ENCODE measurements around the gene KCNB1. TPM values are rescaled to one million over a fixed set of nuclear protein-coding genes. Genes with fewer than 3 reads are reported as not detected.

KCNB1 gene
- polyA plus RNA-seq, 1 experiment = 0.06 TPM

- ChIA-PET CTCF (no interaction called here), POLR2A (no interaction called here)
- no peak for TF ChIP-seq CTCF (IDR thresholded peaks at IDR 0.05; ENCODE audit: low read depth, low read length)
- Histone ChIP-seq H3K4me3 (ENCODE audit: low read depth, low read length) (no peak overlapping the region), H3K27ac (ENCODE audit: low read depth, low read length) (no peak overlapping the region), H3K27me3 (ENCODE audit: control insufficient read depth, insufficient read depth, low read length) (peaks cover 13% of the 10 kb centered on the region), H3K9me3 (ENCODE audit: control insufficient read depth, insufficient read depth, low read length) (peaks cover 4% of the 10 kb centered on the region; the same call in 1 of the 2 replicates)
- DNase-seq (ENCODE audit: low read depth, low spot score) = no peak
Observed at GRCh38 chr20:49405696-49406095, 76.8 kb downstream of the KCNB1 start.

GRCh38 chr20:49405062-49405683, 77.3 kb downstream of the KCNB1 start:
- POLR2A ChIA-PET = no interaction called here
- Histone ChIP-seq H3K4me3 (ENCODE audit: low read depth, low read length) (no peak overlapping the region), H3K27me3 (ENCODE audit: control insufficient read depth, insufficient read depth, low read length) (peaks cover 13% of the 10 kb centered on the region), H3K27ac (ENCODE audit: low read depth, low read length) (no peak overlapping the region), H3K9me3 (ENCODE audit: control insufficient read depth, insufficient read depth, low read length) (peaks cover 4% of the 10 kb centered on the region; the same call in 1 of the 2 replicates)
- no peak for DNase-seq (ENCODE audit: low read depth, low spot score)
- TF ChIP-seq CTCF (IDR thresholded peaks at IDR 0.05; ENCODE audit: low read depth, low read length) = no peak
- CTCF ChIA-PET = no interaction called here

- ChIA-PET POLR2A (no interaction called here), CTCF (no interaction called here)
- no peak for DNase-seq (ENCODE audit: low read depth, low spot score)
- H3K9me3 ChIP-seq (ENCODE audit: control insufficient read depth, insufficient read depth, low read length) = peaks cover 4% of the 10 kb centered on the region; the same call in 1 of the 2 replicates
- peaks cover 13% of the 10 kb centered on the region for H3K27me3 ChIP-seq (ENCODE audit: control insufficient read depth, insufficient read depth, low read length)
- no peak overlapping the region for H3K27ac ChIP-seq (ENCODE audit: low read depth, low read length)
- no peak overlapping the region for H3K4me3 ChIP-seq (ENCODE audit: low read depth, low read length)
- no peak for TF ChIP-seq CTCF (IDR thresholded peaks at IDR 0.05; ENCODE audit: low read depth, low read length)
Observed at GRCh38 chr20:49404461-49404860, 78.0 kb downstream of the KCNB1 start.

- CTCF ChIA-PET = no interaction called here
- no peak for TF ChIP-seq CTCF (IDR thresholded peaks at IDR 0.05; ENCODE audit: low read depth, low read length)
Observed at GRCh38 chr20:49403911-49404310, 78.6 kb downstream of the KCNB1 start.

GRCh38 chr20:49403012-49403411, 79.5 kb downstream of the KCNB1 start:
- ChIA-PET POLR2A (no interaction called here), CTCF (interaction anchor here (0.9 kb wide), 1 partner anchor 68 kb away, joined by 7 read pairs; no protein-coding TSS in a partner anchor)
- DNase-seq (ENCODE audit: low read depth, low spot score) = no peak
- Histone ChIP-seq H3K27me3 (ENCODE audit: control insufficient read depth, insufficient read depth, low read length) (peaks cover 5% of the 10 kb centered on the region), H3K9me3 (ENCODE audit: control insufficient read depth, insufficient read depth, low read length) (peaks cover 4% of the 10 kb centered on the region; the same call in 1 of the 2 replicates), H3K4me3 (ENCODE audit: low read depth, low read length) (no peak overlapping the region), H3K27ac (ENCODE audit: low read depth, low read length) (no peak overlapping the region)
- TF ChIP-seq CTCF (IDR thresholded peaks at IDR 0.05; ENCODE audit: low read depth, low read length) = no peak

More at GRCh38 chr20:49403911-49404310, 78.6 kb downstream of the KCNB1 start:
- Histone ChIP-seq H3K4me3 (ENCODE audit: low read depth, low read length) (no peak overlapping the region), H3K9me3 (ENCODE audit: control insufficient read depth, insufficient read depth, low read length) (peaks cover 4% of the 10 kb centered on the region; the same call in 1 of the 2 replicates), H3K27me3 (ENCODE audit: control insufficient read depth, insufficient read depth, low read length) (peaks cover 10% of the 10 kb centered on the region), H3K27ac (ENCODE audit: low read depth, low read length) (no peak overlapping the region)
- no peak for DNase-seq (ENCODE audit: low read depth, low spot score)
- POLR2A ChIA-PET = no interaction called here
